HEK293 (cell line): Measurements from ENCODE around the gene PARD3.

Source experiments
- CTCF ChIA-PET: fragments of 350-600 bp; formaldehyde crosslinking; extraction: SDS; loops from one replicate; lab custom pipeline; 2021; ENCODE audit warnings: antibody characterized with exemption; lab: Yijun Ruan, JAX
- POLR2A ChIA-PET: fragments of 300-600 bp; formaldehyde crosslinking; extraction: SDS; loops from one replicate; lab custom pipeline; 2020; ENCODE audit warnings: antibody characterized with exemption, inconsistent platforms; lab: Yijun Ruan, JAX
- H3K27ac ChIP-seq: fragments of 200-500 bp; sonication (Bioruptor generic); 2 replicates; pipeline ENCODE4 v1.5.1; 2014; ENCODE audit warnings: low read depth, low read length, control low read depth, inconsistent platforms; ENCODE audit errors: extremely low read depth
- H3K36me3 ChIP-seq, 2 experiments: fragments of 200-500 bp in 1 of 2; sonication (Bioruptor generic) in 1 of 2; 1 replicate in 1 of 2; 2 replicates in 1 of 2; pipeline ENCODE4 v1.5.1; 2014 to 2017; ENCODE audit warnings: inconsistent platforms in 2 of 2, low read length in 2 of 2; ENCODE audit not compliant: control insufficient read depth in 2 of 2, insufficient read depth in 1 of 2
- H3K4me1 ChIP-seq: fragments of 200-500 bp; sonication (Bioruptor generic); 2 replicates; pipeline ENCODE4 v1.5.1; 2014; ENCODE audit warnings: mild to moderate bottlenecking, low read length, inconsistent platforms; ENCODE audit not compliant: control insufficient read depth, insufficient read depth
- H3K4me3 ChIP-seq: 2 replicates; pipeline ENCODE4 v1.5.1; 2011; ENCODE audit warnings: low read depth, mild to moderate bottlenecking, control low read depth, low read length, moderate library complexity
- H3K9me3 ChIP-seq: fragments of 200-500 bp; sonication (Bioruptor generic); 2 replicates; pipeline ENCODE4 v1.5.1; 2014; ENCODE audit warnings: low read depth, low read length, inconsistent platforms; ENCODE audit not compliant: control insufficient read depth, insufficient read depth
- GLIS1 ChIP-seq: fragments of 450-650 bp; formaldehyde crosslinking; IDR thresholded peaks from 2 replicates; pipeline ENCODE4 v1.5.1; 2016; ENCODE audit warnings: missing biosample characterization, missing genetic modification characterization
- PRDM10 ChIP-seq: fragments of 450-650 bp; formaldehyde crosslinking; IDR thresholded peaks from 2 replicates; pipeline ENCODE4 v1.5.1; 2016; ENCODE audit warnings: missing biosample characterization, missing genetic modification characterization
- YY2 ChIP-seq: fragments of 450-650 bp; formaldehyde crosslinking; IDR thresholded peaks from 2 replicates; pipeline ENCODE4 v1.5.1; 2016; ENCODE audit warnings: missing biosample characterization, missing genetic modification characterization
- ZEB2 ChIP-seq: fragments of 450-650 bp; formaldehyde crosslinking; IDR thresholded peaks from 2 replicates; pipeline ENCODE4 v1.5.1; 2016; ENCODE audit warnings: missing biosample characterization, missing genetic modification characterization
- ZFP69B ChIP-seq: fragments of 450-650 bp; formaldehyde crosslinking; IDR thresholded peaks from 2 replicates; pipeline ENCODE4 v1.5.1; 2016; ENCODE audit warnings: missing biosample characterization, missing genetic modification characterization
- ZIC2 ChIP-seq: fragments of 450-650 bp; formaldehyde crosslinking; IDR thresholded peaks from 2 replicates; pipeline ENCODE4 v1.5.1; 2016; ENCODE audit warnings: missing biosample characterization, missing genetic modification characterization
- ZNF146 ChIP-seq: fragments of 450-650 bp; formaldehyde crosslinking; IDR thresholded peaks from 2 replicates; pipeline ENCODE4 v1.5.1; 2016; ENCODE audit warnings: missing biosample characterization, missing genetic modification characterization
- ZNF174 ChIP-seq: fragments of 450-650 bp; formaldehyde crosslinking; IDR thresholded peaks from 2 replicates; pipeline ENCODE4 v1.5.0; 2017; ENCODE audit warnings: missing biosample characterization, mild to moderate bottlenecking, missing genetic modification characterization
- ZNF223 ChIP-seq: fragments of 450-650 bp; formaldehyde crosslinking; IDR thresholded peaks from 2 replicates; pipeline ENCODE4 v1.5.1; 2016; ENCODE audit warnings: missing biosample characterization, missing genetic modification characterization
- ZNF274 ChIP-seq, 2 experiments: fragments of 200-500 bp in 1 of 2; fragments of 450-650 bp in 1 of 2; sonication (Bioruptor generic) in 1 of 2; formaldehyde crosslinking in 1 of 2; IDR thresholded peaks; 2 replicates each; pipeline versions ENCODE4 v1.5.1 to v1.6.1; 2014 to 2016; ENCODE audit warnings: borderline replicate concordance in 1 of 2, inconsistent platforms in 1 of 2, low read length in 1 of 2, missing biosample characterization in 1 of 2, missing genetic modification characterization in 1 of 2
- ZNF280C ChIP-seq: fragments of 450-650 bp; formaldehyde crosslinking; IDR thresholded peaks from 2 replicates; pipeline ENCODE4 v1.5.1; 2016; ENCODE audit warnings: missing biosample characterization, missing genetic modification characterization
- ZNF324 ChIP-seq: fragments of 450-650 bp; formaldehyde crosslinking; IDR thresholded peaks from 2 replicates; pipeline ENCODE4 v1.5.1; 2016; ENCODE audit warnings: missing biosample characterization, missing genetic modification characterization
- ZNF350 ChIP-seq: fragments of 450-650 bp; formaldehyde crosslinking; IDR thresholded peaks from 2 replicates; pipeline ENCODE4 v1.5.0; 2017; ENCODE audit warnings: missing biosample characterization, mild to moderate bottlenecking, missing genetic modification characterization
- ZNF48 ChIP-seq: fragments of 450-650 bp; formaldehyde crosslinking; IDR thresholded peaks from 2 replicates; pipeline ENCODE4 v1.5.1; 2016; ENCODE audit warnings: missing biosample characterization, missing genetic modification characterization
- ZNF521 ChIP-seq: fragments of 450-650 bp; formaldehyde crosslinking; IDR thresholded peaks from 2 replicates; pipeline ENCODE4 v1.5.1; 2017; ENCODE audit warnings: missing biosample characterization, mild to moderate bottlenecking, missing genetic modification characterization
- ZNF626 ChIP-seq: fragments of 450-650 bp; sonication (Bioruptor Pico); formaldehyde crosslinking; IDR thresholded peaks from 2 replicates; pipeline ENCODE4 v1.5.1; 2018; ENCODE audit warnings: missing biosample characterization, missing genetic modification characterization, inconsistent platforms
- ZNF791 ChIP-seq: fragments of 450-650 bp; formaldehyde crosslinking; IDR thresholded peaks from 2 replicates; pipeline ENCODE4 v1.5.1; 2016; ENCODE audit warnings: missing biosample characterization, missing genetic modification characterization
- ZXDB ChIP-seq: fragments of 450-650 bp; formaldehyde crosslinking; IDR thresholded peaks from 2 replicates; pipeline ENCODE4 v1.5.1; 2016; ENCODE audit warnings: missing biosample characterization, missing genetic modification characterization

The PARD3 gene

DNA sequence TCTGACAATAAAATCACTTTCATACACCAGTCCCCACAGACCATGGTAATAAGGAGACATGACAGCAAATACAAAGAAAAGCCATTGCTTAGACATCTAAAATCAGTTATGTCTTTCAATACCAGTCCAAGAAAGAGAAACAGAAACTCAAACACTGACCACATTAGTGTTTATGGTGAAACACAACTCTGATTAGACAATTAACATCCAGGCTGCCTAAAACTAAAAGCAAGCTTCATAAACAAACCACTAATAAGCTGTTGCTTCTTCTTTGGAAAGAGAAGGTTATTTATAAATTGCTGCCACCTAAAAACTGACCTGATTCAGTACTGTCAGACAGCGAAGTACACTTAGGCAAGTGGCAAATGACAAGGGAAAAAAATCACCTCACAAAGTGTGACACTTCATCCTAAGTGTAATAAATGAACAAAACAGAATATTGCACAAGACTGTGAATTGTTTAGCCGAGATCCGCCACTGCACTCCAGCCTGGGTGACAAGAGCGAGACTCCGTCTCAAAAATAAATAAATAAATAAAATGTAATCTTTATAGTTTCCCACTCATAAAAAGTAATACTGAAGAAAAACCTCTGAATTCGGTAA is 277.4 kb downstream of the PARD3 start:
- Histone ChIP-seq H3K36me3 (no peaks in the 10 kb centered on the region), H3K4me3 (no peak overlapping the region), H3K9me3 (no peaks in the 10 kb centered on the region), H3K4me1 (peaks cover 5% of the 10 kb centered on the region; the same call in 1 of the 2 replicates), H3K27ac (no peak overlapping the region)
- CTCF ChIA-PET, result no interaction called here
- no peak for TF ChIP-seq ZNF791 (tag by site-specific recombination)
- TF ChIP-seq ZNF521 (tag by site-specific recombination), result no peak
- TF ChIP-seq ZIC2 (tag by site-specific recombination), result no peak
- TF ChIP-seq ZEB2 (tag by site-specific recombination), result no peak
- TF ChIP-seq YY2 (tag by site-specific recombination), result no peak
- TF ChIP-seq ZNF146 (tag by site-specific recombination), result no peak
- TF ChIP-seq ZNF174 (tag by site-specific recombination), result no peak
- no peak for TF ChIP-seq ZNF280C (tag by site-specific recombination)
- no peak for TF ChIP-seq ZXDB
- TF ChIP-seq ZNF350 (tag by site-specific recombination), result no peak
- no peak for TF ChIP-seq ZNF223 (tag by site-specific recombination)
- TF ChIP-seq ZNF274 (IDR thresholded peaks at IDR 0.05; ENCODE audit: low read length), result no peak
- no peak for TF ChIP-seq ZNF274 (tag by site-specific recombination; IDR thresholded peaks at IDR 0.05; ENCODE audit: borderline replicate concordance)
- no peak for TF ChIP-seq ZFP69B (tag by site-specific recombination)
- TF ChIP-seq ZNF324 (tag by site-specific recombination), result no peak
- no peak for TF ChIP-seq ZNF48 (tag by site-specific recombination)
- no peak for TF ChIP-seq GLIS1
- no peak for TF ChIP-seq PRDM10 (tag by site-specific recombination)
- POLR2A ChIA-PET, result no interaction called here

DNA sequence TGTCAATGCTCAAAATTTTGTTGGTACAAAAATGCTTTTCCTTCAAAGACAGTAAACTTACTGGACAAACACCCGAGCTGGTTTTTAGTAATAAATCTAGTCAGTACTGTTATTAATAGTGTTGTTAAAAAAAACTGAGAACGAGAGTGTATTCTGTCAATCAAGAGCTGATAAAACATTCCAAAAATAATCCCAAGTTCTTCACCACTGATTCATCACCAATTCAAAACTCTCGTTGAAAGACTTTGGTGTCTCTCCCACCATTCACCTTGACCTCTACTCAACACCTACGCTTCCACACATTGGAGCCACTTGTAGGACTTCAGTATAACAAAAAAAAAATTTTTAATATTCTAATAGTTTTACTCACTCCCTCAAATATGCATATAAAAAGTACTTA is 279.2 kb downstream of the PARD3 start:
- Histone ChIP-seq H3K36me3 (no peaks in the 10 kb centered on the region), H3K27ac (no peak overlapping the region), H3K4me3 (no peak overlapping the region), H3K4me1 (peaks cover 5% of the 10 kb centered on the region; the same call in 1 of the 2 replicates), H3K9me3 (no peaks in the 10 kb centered on the region)
- TF ChIP-seq ZNF626 (tag by site-specific recombination), result no peak
- ChIA-PET POLR2A (no interaction called here), CTCF (no interaction called here)
